GM12892 (cell line): Measurements from ENCODE around the gene MINDY4.
A peak's percentile ranks its signal among the peaks of the same experiment; 100 is the strongest.

Source experiments
- DNase-seq: peaks from one replicate; pipeline ENCODE4 v3.0.0; 2011; ENCODE audit not compliant: insufficient read length
- FAIRE-seq: peaks from 2 replicates; lab custom pipeline; 2011; peaks lifted over from hg19 to GRCh38; lab: Jason Lieb, UNC
- POLR2A ChIP-seq: IDR thresholded peaks from 2 replicates; pipeline ENCODE4 v1.6.1; 2011; ENCODE audit warnings: low read depth, low read length, control low read depth
- POLR2AphosphoS5 ChIP-seq: IDR thresholded peaks from 2 replicates; pipeline ENCODE4 v1.6.1; 2011; ENCODE audit warnings: low read depth, low read length, control low read depth
- TAF1 ChIP-seq: IDR thresholded peaks from 2 replicates; pipeline ENCODE4 v1.6.1; 2011; ENCODE audit warnings: low read depth, mild to moderate bottlenecking, control low read depth, low read length, borderline replicate concordance

MINDY4 gene

DNA sequence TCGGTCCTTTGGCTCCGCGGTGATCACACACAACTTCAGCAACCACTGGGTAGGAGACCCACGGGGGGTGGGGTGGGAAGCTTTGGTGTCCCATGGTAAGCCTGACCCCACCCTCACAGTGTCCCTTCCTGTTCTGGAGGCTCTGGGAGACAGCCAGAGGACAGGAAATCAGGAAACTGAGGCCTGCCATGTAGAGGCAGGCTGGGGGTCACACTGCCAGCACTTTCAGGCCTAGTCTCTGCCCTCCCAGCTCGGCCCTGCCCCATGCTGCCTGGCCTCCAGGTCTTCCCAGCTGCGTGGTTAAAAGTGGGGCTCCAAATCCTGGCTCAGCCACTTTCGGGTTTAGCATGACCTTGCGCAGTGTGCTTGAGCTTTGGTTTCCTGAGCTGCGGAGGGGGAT is 151.4 kb downstream of the MINDY4 start:
- no peak for FAIRE-seq
- no peak for TF ChIP-seq POLR2AphosphoS5
- no peak for TF ChIP-seq TAF1
- no peak for TF ChIP-seq POLR2A
- DNase-seq: peak; percentile 10

- DNase-seq (peak; percentile 2), FAIRE-seq (no peak)
- no peak for TF ChIP-seq TAF1
- no peak for TF ChIP-seq POLR2A
- no peak for TF ChIP-seq POLR2AphosphoS5
Measured at GRCh38 chr7:30923009-30923773, 152.0 kb downstream of the MINDY4 start.

- no peak for TF ChIP-seq POLR2A
- TF ChIP-seq POLR2AphosphoS5: no peak
- TF ChIP-seq TAF1: no peak
- FAIRE-seq (no peak), DNase-seq (peak; percentile 10)
Measured at GRCh38 chr7:30923774-30924413, 152.7 kb downstream of the MINDY4 start.

DNA sequence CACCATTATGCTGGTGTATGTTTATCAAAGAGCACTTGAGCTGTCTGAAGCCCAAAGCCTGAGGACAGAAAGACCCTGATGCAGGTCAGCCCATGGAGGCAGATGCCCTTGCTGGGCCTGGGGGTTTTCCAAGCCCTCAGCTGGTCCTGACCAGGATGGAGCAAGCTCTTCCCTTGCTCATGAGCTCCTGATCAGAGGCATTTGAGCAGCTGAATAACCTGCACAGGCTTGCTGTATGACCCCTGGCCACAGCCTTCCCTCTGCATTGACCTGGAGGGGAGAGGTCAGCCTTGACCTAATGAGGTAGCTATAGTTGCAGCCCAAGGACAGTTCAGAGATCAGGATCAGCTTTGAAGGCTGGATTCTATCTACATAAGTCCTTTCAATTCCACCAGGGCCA is 153.4 kb downstream of the MINDY4 start:
- DNase-seq (peak; percentile 2), FAIRE-seq (no peak)
- no peak for TF ChIP-seq POLR2AphosphoS5

DNA sequence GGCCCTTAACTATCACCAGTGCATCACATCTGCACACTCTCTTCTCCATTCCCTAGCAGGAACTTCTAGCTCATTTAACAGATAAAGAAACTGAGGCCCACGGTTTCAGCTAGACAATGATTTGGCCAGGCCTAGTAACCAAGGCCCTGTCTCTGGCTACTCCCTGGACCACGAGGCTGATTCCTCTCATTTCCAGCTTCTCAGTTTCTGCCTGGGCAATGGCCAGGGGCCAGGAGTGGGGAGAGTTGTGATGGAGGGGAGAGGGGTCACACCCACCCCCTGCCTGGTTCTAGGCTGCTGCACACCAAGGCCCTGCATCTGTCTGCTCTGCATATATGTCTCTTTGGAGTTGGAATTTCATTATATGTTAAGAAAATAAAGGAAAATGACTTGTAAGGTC is 153.9 kb downstream of the MINDY4 start:
- TF ChIP-seq POLR2A: no peak
- TF ChIP-seq TAF1: no peak
- TF ChIP-seq POLR2AphosphoS5: no peak

DNA sequence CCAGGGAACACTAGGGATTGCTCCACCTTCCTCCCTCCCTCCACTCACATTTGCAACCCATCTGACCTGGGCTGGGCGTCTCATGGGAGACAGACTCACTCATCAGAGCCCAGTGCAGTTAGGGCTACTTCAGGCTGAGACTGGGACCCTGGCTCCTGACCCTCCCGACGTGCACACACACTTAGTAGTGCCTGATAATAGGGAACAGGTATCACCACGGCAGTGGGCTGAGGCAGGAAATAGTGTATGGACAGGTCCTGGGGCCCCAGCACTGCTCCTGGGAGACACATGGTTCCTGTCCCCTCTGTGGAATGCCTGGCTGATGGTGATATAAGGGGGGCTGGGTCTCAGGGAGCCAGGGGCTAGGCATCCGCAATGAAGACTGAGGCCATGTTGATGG is 154.7 kb downstream of the MINDY4 start:
- FAIRE-seq (no peak), DNase-seq (no peak)
- TF ChIP-seq POLR2A (no peak), POLR2AphosphoS5 (no peak), TAF1 (no peak)

More for the DNA sequence above, 153.9 kb downstream of the MINDY4 start:
- FAIRE-seq: no peak
- peak; percentile 9 for DNase-seq

GRCh38 chr7:30926313-30926712 is 155.1 kb downstream of the MINDY4 start:
- DNase-seq (no peak), FAIRE-seq (no peak)
- TF ChIP-seq POLR2AphosphoS5 (no peak), TAF1 (no peak), POLR2A (no peak)

DNA sequence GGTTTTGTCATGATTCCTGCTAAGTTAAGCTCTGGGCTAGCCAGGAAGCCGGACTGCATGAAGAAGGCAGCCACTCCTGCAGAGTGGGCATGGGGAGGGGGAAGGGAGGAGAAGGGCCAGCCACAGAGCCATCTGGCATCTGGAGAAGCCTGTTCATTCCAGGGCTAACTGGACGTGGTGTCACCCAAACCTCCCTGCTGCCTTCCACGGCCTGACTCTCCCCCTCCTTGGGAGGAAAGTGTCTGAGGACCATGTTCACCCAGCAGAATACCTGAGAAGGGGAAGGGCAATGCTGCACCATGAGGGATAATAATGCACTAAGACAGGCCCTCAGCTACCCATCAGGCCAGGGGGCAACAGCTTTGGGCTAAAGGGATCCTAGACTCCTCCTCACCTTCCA is 155.8 kb downstream of the MINDY4 start:
- DNase-seq: no peak
- FAIRE-seq: no peak
- TF ChIP-seq POLR2A (no peak), POLR2AphosphoS5 (no peak), TAF1 (no peak)

GRCh38 chr7:30927559-30927958 is 156.3 kb downstream of the MINDY4 start:
- TF ChIP-seq POLR2AphosphoS5: no peak
- no peak for TF ChIP-seq TAF1
- TF ChIP-seq POLR2A: no peak
- FAIRE-seq (no peak), DNase-seq (no peak)

GRCh38 chr7:30928254-30928872 is 157.1 kb downstream of the MINDY4 start:
- TF ChIP-seq POLR2A (no peak), POLR2AphosphoS5 (no peak), TAF1 (no peak)
- DNase-seq (no peak), FAIRE-seq (no peak)

- peak; percentile 2 for DNase-seq
- FAIRE-seq: no peak
- TF ChIP-seq TAF1: no peak
Measured at GRCh38 chr7:30929686-30930085, 158.5 kb downstream of the MINDY4 start.

- TF ChIP-seq TAF1 (no peak), POLR2A (no peak), POLR2AphosphoS5 (no peak)
- no peak for FAIRE-seq
- DNase-seq: no peak
Measured at GRCh38 chr7:30930621-30931020, 159.4 kb downstream of the MINDY4 start.
